HG02759 (cell line): Measurements from ENCODE around the gene MST1.

Source experiments
- ATAC-seq: cut with Tn5 transposase; IDR thresholded peaks from one replicate; pipeline ENCODE4 v1.9.1; 2021; ENCODE audit warnings: mild to moderate bottlenecking, moderate library complexity; ENCODE audit not compliant: unreplicated experiment

MST1 gene

DNA sequence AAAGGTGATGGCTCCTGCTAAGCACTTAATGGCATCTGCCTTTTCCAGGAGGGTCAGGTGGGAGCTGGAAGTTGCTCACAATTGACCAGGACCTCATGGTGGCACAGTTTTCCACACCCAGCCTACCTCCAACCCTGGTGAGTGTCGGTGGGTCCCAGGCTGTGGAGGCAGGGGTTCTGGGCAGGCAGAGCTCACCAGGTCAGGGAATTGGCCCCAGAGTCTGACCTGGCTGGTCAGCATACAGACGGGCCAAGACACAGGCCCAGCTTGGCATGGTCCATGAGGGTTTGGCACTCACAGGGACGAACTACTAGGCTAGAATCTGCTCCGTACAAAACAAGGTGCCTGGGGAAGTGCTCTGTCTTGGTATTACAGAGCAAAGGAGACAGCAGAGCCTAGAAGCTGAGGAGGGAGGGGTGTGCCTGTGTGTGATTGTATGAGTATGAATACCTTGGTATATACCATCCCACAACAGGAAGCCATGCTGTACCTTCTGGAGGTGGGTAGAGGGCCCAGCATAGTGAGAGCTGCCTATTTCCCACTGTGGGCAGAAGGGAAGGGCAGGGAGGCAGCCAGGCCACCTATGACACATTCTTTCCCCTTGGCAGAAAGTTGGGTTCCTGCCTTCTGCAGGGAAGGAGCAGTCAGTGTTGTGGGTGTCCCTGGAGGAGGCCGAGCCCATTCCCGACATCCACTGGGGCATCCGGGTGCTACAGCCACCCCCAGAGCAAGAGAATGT lies 8.6 kb downstream of the MST1 start:
- ATAC-seq, result no peak

DNA sequence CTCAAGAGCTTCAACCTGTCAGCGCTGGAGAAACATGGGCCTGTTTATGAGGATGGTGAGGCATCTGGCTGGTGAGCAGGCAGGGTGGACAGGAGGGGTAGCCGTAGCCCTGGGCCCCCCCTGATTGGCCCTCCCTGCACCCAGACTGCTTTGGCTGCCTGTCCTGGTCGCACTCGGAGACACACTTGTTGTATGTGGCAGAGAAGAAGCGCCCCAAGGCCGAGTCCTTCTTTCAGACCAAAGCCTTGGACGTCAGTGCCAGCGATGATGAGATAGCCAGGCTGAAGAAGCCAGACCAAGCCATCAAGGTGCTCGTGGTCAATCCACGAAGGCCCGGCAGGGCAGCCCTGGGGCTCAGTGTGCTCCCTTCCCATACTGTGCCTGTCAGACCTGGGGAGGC lies 13.4 kb downstream of the MST1 start:
- ATAC-seq, result no peak

DNA sequence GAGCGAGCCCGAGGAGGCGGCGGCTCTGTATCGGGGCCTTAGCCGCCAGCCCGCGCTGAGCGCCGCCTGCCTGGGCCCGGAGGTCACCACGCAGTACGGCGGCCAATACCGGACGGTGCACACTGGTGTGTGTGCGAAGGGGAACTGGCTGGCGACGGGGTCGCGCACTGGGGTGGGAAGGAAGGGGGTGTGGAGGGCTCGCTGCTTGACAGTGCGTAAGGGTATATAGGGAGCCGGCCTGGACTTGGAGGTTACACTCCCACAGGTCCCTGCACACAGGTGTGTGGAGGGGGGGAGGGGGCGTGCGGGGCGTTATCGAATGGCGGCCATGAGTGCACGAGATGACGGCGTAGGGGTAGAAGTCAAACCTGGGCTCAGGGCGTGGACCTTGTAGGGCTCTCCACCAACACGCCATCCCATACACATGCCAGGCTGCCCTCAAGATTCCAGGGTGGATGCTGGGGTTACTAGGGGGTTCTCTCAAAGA lies 14.7 kb downstream of the MST1 start:
- peak; percentile 32 for ATAC-seq

DNA sequence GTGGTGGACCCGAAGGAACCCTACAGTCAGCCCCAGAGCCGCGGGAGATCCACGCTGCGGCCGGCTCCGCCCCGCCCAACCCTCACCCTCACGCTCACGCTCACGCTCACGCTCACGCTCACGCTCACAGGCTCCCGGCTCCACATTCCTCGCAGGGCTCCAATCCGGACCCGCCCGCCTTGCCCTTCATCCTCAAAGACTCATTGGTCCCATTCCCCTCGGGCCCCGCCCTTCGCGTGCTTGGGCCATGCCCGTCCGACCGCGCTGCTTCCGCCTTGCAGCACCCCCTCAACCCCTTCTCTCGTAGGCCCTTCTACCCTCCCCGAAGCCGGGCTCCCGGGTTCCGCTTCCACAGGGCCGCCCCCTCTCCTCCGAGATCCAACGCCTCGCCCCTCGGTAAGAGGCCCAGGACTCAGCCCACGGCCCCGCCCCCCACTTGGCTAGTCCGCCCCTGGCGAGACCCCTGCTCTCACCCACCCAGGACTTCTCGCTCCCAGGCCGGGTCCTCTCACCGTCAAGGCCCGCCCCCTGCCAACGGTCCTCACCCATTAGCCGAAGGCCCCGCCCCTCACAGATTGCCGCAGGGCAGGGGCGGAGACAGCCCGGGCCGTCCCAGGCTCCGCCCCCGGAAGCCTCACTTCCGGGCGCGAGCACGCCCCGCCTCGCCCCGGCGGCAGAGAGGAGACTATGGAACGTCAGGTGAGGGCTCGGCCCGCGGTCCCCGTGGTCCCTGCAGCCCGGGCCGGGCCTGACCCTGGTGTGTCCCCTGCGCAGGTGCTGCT lies 15.4 kb downstream of the MST1 start, which contains the start of gene APEH:
APEH (plus strand) TSS at position 637 of the 782 bp plus-strand sequence; CDS start at position 688, 51 bp downstream.
- peak; percentile 79 for ATAC-seq

DNA sequence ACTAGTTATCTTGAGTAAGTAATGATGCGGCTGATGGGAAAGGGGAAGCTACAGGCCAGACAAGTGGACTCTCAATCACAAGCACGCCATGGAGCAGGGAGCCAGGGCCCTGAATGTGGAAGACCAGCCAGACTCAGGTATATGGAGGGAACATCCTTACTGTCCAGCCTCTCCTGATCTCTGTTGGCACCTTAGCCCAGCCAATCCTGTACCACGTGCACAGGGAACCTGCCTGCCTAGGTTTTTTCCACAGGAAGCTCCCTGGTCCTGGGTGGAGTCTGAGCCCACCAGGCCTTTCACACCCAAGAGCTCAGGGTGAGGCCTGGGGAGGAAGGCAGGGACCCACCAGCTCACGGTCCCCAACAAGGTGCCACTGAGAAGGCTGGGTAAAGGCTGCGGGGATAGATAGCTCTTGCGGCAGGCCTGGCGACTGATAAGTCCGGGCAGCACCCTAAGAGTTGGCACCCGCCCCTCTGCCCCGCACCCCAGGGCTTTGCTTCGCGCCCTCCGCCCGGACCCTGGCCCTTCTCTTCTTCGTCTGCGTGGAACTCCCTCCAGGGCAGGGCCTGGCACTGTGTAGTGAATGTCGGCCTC lies 16.1 kb downstream of the MST1 start:
- no peak for ATAC-seq

DNA sequence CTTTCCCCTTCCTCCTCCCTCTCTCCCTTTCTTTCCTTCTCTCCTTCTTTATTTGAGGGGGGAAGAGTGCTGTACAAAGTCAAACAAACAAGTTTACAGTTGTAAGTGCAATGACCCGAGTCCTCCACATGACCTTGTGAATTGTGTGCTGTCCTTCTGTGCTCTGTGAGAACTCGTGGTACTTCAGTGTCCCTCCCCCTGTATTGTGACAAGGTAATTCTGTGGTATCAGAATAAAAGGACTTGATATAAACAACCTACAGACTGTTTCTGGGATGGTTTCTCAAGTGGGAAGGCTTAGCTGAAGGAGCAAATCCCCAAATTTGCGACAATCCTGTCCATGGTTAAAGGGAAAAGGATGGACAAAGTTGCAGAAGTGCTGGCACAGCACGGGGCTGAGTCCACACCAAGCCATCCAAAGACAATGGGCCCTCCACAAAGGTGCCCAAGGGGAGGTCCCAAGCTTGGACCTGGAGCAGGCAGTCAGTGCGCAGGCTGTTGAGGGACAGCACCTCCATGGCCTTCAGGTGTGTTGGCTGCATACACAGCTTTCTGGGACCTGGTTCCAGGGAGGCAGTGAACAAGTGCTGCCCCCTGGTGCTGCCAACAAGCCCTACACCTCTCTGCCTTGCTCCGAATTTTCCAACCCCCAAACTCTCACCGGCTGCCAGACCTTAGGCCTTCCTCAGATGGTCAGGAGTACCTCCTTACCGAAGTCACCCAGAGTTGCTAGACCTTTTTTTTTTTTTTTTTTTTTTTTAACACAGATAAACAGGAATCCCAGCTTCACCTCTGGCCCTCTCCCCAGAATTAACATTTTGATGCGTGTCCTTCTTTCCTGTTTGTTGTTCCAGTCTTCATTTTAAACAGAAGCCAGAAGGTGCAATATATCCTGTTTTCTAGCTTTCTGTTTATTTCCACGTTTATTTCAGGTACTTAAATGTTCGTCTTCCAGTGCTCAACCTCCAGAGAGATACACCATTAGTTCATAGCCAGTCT lies 17.7 kb downstream of the MST1 start:
- no peak for ATAC-seq

DNA sequence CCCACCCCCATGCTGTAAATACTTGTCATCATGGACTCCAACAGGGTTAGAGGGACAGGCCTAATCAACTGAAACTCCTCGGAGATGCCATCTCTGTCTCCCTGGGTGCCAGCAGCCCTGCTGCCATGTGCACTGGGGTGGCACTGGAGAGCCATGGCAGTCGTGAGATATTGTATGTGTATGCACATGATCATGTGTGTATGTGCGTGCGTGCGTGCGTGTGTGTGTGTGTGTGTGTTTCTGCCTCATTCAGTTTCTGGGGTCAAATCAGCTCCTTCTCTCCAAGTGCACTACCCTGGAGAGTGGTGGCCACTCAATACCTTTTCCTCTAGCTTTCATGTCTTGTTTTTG lies 18.4 kb downstream of the MST1 start:
- ATAC-seq, result no peak

DNA sequence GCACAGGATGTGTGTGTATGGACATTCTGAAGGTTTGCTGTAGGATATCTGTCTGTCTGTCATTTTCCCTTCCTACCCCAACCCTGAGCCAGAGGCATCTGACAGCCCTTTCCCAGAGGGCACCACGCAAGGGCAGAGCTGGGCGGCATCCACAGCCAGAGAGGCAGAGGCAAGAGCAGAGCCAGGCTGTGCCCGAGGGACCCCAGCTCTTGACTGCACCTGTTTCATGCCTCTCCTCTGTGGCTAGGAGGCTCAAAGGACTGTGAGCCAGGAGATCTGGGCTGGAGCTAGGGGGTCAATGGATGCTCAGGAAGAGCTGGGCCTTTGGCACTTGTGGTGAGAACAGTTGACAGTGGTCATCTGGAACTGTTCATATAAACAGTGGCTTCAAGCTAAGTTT lies 19.9 kb downstream of the MST1 start:
- ATAC-seq, result no peak

DNA sequence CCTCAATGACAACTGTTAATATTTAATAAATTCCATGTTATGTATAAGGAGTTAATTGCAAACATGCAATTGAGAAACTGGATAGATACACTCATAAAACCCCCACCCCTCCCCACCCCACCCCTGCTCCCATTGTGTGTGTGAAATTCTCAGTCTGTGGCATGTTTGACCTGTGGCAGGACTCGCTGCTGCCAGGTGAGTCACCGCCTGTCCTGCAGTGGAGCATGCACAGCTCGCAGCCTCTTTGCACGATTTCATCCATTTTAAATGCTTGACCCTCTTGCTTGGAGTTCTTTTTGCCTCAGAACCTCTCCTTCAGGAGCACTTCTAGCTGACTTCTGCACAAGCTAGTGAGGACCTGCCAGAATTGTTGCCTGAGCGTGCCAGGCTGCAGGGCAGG lies 20.4 kb downstream of the MST1 start:
- no peak for ATAC-seq

DNA sequence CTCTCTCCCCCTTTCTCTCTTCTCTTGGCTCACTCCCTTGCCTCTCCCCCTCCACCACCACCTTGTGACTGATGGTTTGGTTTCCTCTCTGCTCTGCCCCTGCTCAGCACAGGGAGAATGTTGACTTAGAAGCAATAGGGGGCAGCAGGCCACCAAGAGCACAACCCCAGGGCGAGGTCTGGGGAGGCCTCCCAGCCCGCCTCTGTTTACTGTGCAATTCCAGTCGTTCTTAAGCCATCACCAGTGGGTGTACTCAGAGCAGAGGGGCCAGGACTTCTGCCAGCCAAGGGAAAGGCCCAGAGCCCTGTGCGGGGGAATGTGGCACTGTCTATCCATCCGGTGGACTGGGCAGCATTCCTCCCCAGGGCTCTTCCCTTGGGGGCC lies 20.9 kb downstream of the MST1 start:
- no peak for ATAC-seq

DNA sequence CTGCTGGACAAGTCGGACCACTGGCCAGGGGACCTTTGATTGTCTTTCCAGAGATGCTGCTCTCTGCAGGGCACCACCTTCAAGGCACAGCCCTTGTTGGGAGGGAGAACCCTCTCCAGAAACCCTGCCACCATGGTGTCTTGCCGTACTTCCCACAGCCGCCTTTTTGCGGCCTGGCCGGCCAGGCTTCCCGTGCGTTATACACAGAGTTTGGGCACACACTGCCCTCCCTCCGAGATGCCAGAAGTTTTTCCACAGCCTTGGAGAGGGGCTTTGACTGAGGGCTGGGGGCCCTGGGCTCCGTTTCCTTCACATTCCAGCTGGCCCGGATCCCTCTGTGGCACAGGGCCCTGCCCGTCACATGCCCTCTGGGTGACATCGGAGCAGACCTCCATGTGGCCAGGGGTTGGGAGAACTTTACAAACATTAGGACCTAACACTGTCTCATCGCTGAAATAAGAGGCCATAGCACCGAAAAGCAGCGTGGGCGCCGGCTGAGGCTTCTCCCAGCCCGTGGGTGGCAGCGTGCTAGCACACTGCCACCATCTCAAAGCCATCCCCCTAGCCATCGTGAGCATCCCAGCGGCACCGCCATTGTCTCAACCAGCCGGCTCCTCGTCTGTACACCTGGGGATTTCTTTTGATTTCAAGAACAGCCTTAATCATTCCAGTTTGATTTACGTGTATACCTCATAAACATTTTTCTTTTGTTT lies 21.4 kb downstream of the MST1 start:
- no peak for ATAC-seq

DNA sequence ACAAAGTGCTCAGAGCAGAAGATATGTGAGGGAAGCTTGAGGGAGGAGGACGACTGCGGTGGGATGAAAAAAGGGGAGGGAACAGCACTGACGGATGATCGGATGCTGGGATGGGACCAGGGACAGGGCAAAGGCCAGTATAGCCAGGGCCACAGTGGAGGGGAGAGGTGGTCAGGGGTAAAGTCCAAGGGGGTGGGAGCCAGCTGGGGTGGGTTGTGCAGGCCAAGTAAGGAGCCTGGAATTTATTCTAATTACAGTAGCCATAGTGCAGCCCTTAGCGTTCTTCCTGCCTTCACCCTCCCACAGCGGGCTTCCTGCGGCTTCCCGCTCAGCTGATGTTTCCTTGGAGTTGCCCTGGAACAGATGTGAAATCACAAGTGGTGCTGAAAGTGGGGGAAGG lies 22.7 kb downstream of the MST1 start:
- no peak for ATAC-seq

DNA sequence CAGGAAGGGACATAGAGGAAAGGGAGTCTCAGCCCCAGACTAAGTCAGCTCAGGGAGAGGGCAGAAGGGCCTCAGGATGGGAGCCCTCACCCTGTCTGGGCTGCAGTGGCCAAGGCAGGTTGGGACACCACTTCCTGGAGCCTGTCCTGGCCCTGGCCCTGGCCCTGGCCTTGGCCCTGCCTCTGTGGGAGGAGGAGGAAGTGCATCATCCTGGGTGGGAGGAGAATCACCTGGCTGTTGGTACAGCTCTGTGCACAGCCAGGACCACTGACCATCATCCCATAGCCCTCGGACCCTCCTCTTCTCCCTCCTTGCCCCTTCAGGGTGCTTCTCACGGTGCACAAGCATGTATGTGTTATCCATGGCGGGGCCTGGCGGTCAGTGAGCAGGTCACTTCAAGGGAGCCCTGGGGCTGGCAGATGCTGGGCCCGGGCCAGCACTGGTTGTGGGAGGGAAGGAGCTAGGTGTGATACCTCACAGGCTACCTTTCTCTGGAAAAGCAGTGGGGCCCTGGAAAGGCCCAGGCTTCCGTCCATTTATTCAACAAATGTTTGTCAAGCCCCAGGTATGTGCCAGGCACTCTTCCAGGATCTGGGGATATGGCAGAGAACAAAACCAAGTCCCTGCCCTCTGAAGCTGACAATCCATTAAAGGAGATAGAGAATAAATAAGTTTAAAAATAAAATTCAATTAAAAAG lies 23.3 kb downstream of the MST1 start:
- no peak for ATAC-seq

DNA sequence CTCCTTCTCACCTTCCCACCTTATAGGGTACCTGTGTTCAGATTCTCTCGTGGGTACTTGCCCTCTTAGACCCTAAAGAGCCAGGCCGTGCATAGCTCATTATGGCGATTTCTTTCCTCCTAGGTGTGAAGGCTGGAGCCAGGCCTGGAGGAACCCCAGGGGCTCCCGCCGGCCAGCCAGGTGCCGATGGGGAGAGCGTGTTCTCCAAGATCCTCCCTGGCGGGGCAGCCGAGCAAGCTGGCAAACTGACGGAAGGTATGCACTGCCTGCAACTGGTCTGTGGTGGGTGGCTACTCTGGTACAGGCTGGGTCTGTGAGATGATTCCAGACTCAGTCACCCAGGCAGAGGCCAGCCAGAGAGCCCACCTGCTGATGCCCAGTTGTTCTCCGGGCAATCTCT lies 25.0 kb downstream of the MST1 start:
- ATAC-seq, result no peak

DNA sequence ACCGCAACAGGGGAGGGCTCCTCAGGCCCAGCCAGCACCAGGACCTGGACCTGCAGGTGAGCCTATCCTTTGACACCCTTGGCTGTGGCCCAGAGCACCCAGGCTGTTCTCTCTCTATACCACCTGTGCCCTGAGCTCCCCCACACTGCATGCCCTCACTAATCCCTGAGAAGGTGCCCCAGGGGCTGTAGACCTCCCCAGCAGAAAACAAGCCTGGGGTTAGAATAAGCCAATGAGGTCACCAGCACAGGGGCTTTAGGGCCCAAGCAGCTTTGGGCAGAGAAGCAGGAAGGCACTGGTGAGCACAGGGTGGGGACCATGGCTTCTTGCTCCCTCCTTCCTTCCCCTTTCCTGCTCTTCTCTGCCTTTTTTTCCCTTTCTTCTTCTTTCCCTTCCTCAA lies 25.4 kb downstream of the MST1 start:
- no peak for ATAC-seq

DNA sequence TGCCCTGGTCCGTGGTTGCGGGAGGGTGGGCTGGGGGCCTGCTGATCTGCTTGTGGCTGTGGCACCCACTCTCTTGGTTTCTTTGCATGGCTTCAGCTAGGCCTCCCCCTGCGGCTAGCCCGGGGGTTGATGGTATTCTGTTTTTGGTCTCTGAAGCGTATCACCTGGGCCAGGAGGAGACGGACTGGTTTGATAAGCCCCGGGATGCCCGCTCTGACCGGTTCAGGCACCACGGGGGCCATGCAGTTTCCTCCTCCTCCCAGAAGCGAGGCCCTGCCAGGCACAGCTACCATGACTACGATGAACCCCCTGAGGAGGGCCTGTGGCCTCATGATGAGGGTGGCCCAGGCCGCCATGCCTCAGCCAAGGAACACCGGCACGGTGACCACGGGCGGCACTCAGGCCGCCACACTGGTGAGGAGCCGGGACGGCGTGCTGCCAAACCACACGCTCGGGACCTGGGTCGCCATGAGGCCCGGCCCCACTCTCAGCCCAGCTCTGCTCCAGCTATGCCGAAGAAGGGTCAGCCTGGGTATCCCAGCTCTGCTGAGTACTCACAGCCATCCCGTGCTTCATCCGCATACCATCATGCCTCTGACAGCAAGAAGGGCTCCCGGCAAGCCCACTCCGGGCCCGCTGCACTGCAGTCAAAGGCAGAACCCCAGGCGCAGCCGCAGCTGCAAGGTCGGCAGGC lies 26.4 kb downstream of the MST1 start:
- no peak for ATAC-seq

DNA sequence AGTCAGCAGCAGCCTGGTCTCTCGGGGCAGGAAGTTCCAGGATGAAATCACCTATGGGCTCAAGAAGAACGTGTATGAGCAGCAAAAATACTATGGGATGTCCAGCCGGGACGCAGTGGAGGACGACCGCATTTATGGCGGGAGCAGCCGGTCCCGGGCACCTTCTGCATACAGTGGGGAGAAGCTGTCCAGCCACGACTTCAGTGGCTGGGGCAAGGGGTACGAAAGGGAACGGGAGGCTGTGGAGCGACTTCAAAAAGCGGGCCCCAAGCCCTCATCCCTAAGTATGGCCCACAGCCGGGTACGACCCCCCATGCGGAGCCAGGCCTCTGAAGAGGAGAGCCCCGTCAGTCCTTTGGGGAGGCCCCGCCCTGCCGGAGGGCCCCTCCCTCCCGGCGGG lies 27.3 kb downstream of the MST1 start:
- ATAC-seq, result no peak

DNA sequence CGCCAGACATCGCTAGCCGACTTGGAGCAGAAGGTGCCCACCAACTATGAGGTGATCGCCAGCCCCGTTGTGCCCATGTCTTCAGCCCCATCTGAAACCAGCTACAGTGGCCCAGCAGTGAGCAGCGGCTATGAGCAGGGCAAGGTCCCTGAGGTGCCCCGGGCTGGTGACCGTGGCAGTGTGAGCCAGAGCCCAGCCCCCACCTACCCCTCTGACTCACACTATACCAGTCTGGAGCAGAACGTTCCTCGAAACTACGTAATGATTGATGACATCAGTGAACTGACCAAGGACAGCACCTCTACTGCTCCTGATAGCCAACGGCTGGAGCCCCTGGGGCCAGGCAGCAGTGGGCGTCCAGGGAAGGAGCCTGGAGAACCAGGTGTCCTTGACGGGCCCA lies 28.0 kb downstream of the MST1 start:
- no peak for ATAC-seq

DNA sequence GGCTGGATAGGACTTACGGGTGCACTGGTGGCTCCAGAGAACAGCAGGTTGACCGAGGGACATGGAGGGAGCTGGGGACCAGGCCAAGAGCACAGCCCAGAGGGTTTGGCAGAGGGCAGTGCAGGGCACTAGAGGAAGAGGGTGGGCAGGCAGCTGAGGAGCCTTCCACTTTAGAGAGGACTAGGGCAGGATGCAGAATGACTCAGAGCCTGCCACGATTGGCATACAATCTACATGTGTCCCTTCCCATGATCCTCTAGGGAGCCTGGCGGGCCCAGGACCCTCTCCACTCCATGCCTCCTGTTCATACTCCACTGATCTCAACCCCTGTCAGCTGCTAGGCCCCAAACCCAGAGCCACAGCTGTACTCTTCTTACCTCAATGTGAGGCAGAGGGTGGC lies 29.5 kb downstream of the MST1 start:
- no peak for ATAC-seq
